ENCODE measurements around the gene ADA.

The ADA gene

GRCh38 chr20:44695295-44695673 is 43.8 kb upstream of the ADA start:
- TF ChIP-seq POLR2AphosphoS5 (IDR thresholded peaks at IDR 0.05; ENCODE audit: low read depth, low read length) (no peak), FOXP2 (optimal IDR thresholded peaks at IDR 0.05; ENCODE audit: borderline replicate concordance, extremely low read depth, extremely low read length, insufficient read depth) (no peak)

- TF ChIP-seq REST (IDR thresholded peaks at IDR 0.05; ENCODE audit: insufficient read depth in 1 of 2, low read depth in 2 of 2, low read length in 2 of 2): no peak
These were observed 42.7 kb upstream of the ADA start for GRCh38 chr20:44694159-44694558.

GRCh38 chr20:44693627-44694026 is 42.1 kb upstream of the ADA start:
- TF ChIP-seq REST (IDR thresholded peaks at IDR 0.05; ENCODE audit: insufficient read depth in 1 of 2, low read depth in 2 of 2, low read length in 2 of 2): no peak
- TF ChIP-seq TAF1 (IDR thresholded peaks at IDR 0.05; ENCODE audit: borderline replicate concordance, insufficient read depth, low read length): no peak
- TF ChIP-seq SIN3A (IDR thresholded peaks at IDR 0.05; ENCODE audit: borderline replicate concordance, insufficient read depth, low read length): no peak
- no peak for TF ChIP-seq FOXP2 (optimal IDR thresholded peaks at IDR 0.05; ENCODE audit: borderline replicate concordance, extremely low read depth, extremely low read length, insufficient read depth)
- TF ChIP-seq POLR2AphosphoS5 (IDR thresholded peaks at IDR 0.05; ENCODE audit: low read depth, low read length): no peak

- TF ChIP-seq FOXP2 (optimal IDR thresholded peaks at IDR 0.05; ENCODE audit: borderline replicate concordance, extremely low read depth, extremely low read length, insufficient read depth): no peak
- no peak for TF ChIP-seq POLR2AphosphoS5 (IDR thresholded peaks at IDR 0.05; ENCODE audit: low read depth, low read length)
- peak; percentile 47; the same call in 1 of the 2 replicates for TF ChIP-seq SIN3A (IDR thresholded peaks at IDR 0.05; ENCODE audit: borderline replicate concordance, insufficient read depth, low read length)
- no peak for TF ChIP-seq TAF1 (IDR thresholded peaks at IDR 0.05; ENCODE audit: borderline replicate concordance, insufficient read depth, low read length)
These were observed 41.5 kb upstream of the ADA start for GRCh38 chr20:44692932-44693480.

- no peak for TF ChIP-seq SIN3A (IDR thresholded peaks at IDR 0.05; ENCODE audit: borderline replicate concordance, insufficient read depth, low read length)
- TF ChIP-seq POLR2AphosphoS5 (IDR thresholded peaks at IDR 0.05; ENCODE audit: low read depth, low read length): no peak
- no peak for TF ChIP-seq REST (IDR thresholded peaks at IDR 0.05; ENCODE audit: insufficient read depth in 1 of 2, low read depth in 2 of 2, low read length in 2 of 2)
- no peak for TF ChIP-seq FOXP2 (optimal IDR thresholded peaks at IDR 0.05; ENCODE audit: borderline replicate concordance, extremely low read depth, extremely low read length, insufficient read depth)
- TF ChIP-seq TAF1 (IDR thresholded peaks at IDR 0.05; ENCODE audit: borderline replicate concordance, insufficient read depth, low read length): no peak
These were observed 40.2 kb upstream of the ADA start for GRCh38 chr20:44691424-44692423.

GRCh38 chr20:44690781-44691423 is 39.4 kb upstream of the ADA start:
- TF ChIP-seq SIN3A (IDR thresholded peaks at IDR 0.05; ENCODE audit: borderline replicate concordance, insufficient read depth, low read length) (no peak), TAF1 (IDR thresholded peaks at IDR 0.05; ENCODE audit: borderline replicate concordance, insufficient read depth, low read length) (no peak), FOXP2 (optimal IDR thresholded peaks at IDR 0.05; ENCODE audit: borderline replicate concordance, extremely low read depth, extremely low read length, insufficient read depth) (no peak), REST (IDR thresholded peaks at IDR 0.05; ENCODE audit: insufficient read depth in 1 of 2, low read depth in 2 of 2, low read length in 2 of 2) (no peak), POLR2AphosphoS5 (IDR thresholded peaks at IDR 0.05; ENCODE audit: low read depth, low read length) (no peak)

Data from PFSK-1 (cell line).